Esophagus muscularis mucosa (tissue), 4 donors: ENCODE results near the gene DNAH2. TPM values are rescaled to one million over a fixed set of nuclear protein-coding genes. Genes with fewer than 3 reads are reported as not detected.

Experiments
- DNase-seq: peaks from one replicate; pipeline ENCODE4 v3.0.0-alpha.2; 2017; ENCODE audit errors: extremely low spot score
- H3K27ac ChIP-seq, 4 donors: fragments of 200-600 bp; sonication (generic); replicated peaks in 1 of 4; 1 replicate in 3 of 4; 2 replicates in 1 of 4; pipeline ENCODE4 v1.5.1; 2016 to 2019; ENCODE audit warnings: mild to moderate bottlenecking in 1 of 4
- H3K27me3 ChIP-seq, 4 donors: fragments of 200-600 bp; sonication (generic); one replicate each; pipeline versions ENCODE4 v1.5.1 to v1.6.0; 2016 to 2019
- H3K36me3 ChIP-seq, 4 donors: fragments of 200-600 bp; sonication (generic); one replicate each; pipeline ENCODE4 v1.5.1; 2016 to 2019
- H3K4me1 ChIP-seq, 4 donors: fragments of 200-600 bp; sonication (generic); one replicate each; pipeline ENCODE4 v1.5.1; 2016 to 2019
- H3K4me3 ChIP-seq, 4 donors: fragments of 200-600 bp; sonication (generic); 1 replicate in 2 of 4; 2 replicates in 2 of 4; pipeline ENCODE4 v1.5.1; 2016 to 2019; ENCODE audit warnings: mild to moderate bottlenecking in 4 of 4, moderate library complexity in 1 of 4
- H3K9me3 ChIP-seq, 4 donors: fragments of 200-600 bp; sonication (generic); 1 replicate in 3 of 4; 2 replicates in 1 of 4; pipeline ENCODE4 v1.5.1; 2016 to 2019
- CTCF ChIP-seq, 3 experiments: fragments of 200-600 bp in 2 of 3; fragments of 450-650 bp in 1 of 3; sonication (generic) in 2 of 3; IDR thresholded peaks; one replicate each; pipeline ENCODE4 v1.5.1; 2017 to 2019; ENCODE audit warnings: antibody characterized with exemption in 3 of 3, mild to moderate bottlenecking in 2 of 3, moderate library complexity in 1 of 3
- EP300 ChIP-seq: sonication (generic); formaldehyde crosslinking; IDR thresholded peaks from one replicate; pipeline ENCODE4 v1.6.1; 2017; ENCODE audit warnings: antibody characterized with exemption
- POLR2A ChIP-seq: fragments of 450-650 bp; IDR thresholded peaks from one replicate; pipeline ENCODE4 v1.6.1; 2017; ENCODE audit warnings: antibody characterized with exemption, moderate library complexity, mild to moderate bottlenecking, low read depth
- POLR2AphosphoS5 ChIP-seq, 2 donors: sonication (generic); formaldehyde crosslinking; IDR thresholded peaks; one replicate each; pipeline ENCODE4 v1.6.1; 2017; ENCODE audit warnings: antibody characterized with exemption in 2 of 2
- WGBS: methylation state at CpG from one replicate; pipeline ENCODE4 v1.1.5; 2018; 5-methylcytosine and 5-hydroxymethylcytosine counted together
- intact Hi-C: fragments of 100-400 bp; cut with DNase I; formaldehyde crosslinking; loops from one replicate; pipeline ENCODE4 v1.15.1; 2023
- total RNA-seq, 4 donors: library from RNA; depleted of rRNA; stranded (reverse); fragments of >200 nt; gene quantifications; one replicate each; pipeline versions ENCODE4 v1.1.0 to v1.2.1, GENCODE V29; 2016

Gene DNAH2
- total RNA-seq, 4 donors from 2014 or later = under 0.01 to 0.17 (median 0.06) TPM

- WGBS = 55% methylated on average over 4 of the region's 4 CpGs
- intact Hi-C loops = no loop called here
- H3K27ac ChIP-seq = no peak overlapping the region
- H3K9me3 ChIP-seq = no peaks in the 10 kb centered on the region
- H3K4me1 ChIP-seq = no peaks in the 10 kb centered on the region
- peaks cover 0 to 5% (median 0%) of the 10 kb centered on the region in 4 donors for H3K27me3 ChIP-seq
- no peak overlapping the region for H3K4me3 ChIP-seq
- no peaks in the 10 kb centered on the region for H3K36me3 ChIP-seq
- TF ChIP-seq EP300 (no peak), CTCF (IDR thresholded peaks at IDR 0.05) (no peak), POLR2A (no peak), POLR2AphosphoS5 (IDR thresholded peaks at IDR 0.05) (no peak)
- DNase-seq = no peak
Measured at GRCh38 chr17:7750321-7750821, 32.8 kb downstream of the DNAH2 start.

- no peak for DNase-seq
- TF ChIP-seq POLR2AphosphoS5 (IDR thresholded peaks at IDR 0.05) (no peak), CTCF (IDR thresholded peaks at IDR 0.05) (no peak), POLR2A (no peak), EP300 (no peak)
- Histone ChIP-seq H3K27me3 (no peaks in the 10 kb centered on the region), H3K4me3 (no peak overlapping the region), H3K4me1 (no peaks in the 10 kb centered on the region), H3K9me3 (no peaks in the 10 kb centered on the region), H3K27ac (no peak overlapping the region), H3K36me3 (no peaks in the 10 kb centered on the region)
- intact Hi-C loops = no loop called here
- 91% methylated on average over 5 of the region's 8 CpGs for WGBS
Measured at GRCh38 chr17:7754656-7755055, 37.1 kb downstream of the DNAH2 start.

GRCh38 chr17:7755095-7755890, 37.7 kb downstream of the DNAH2 start:
- 59% methylated on average over 9 of the region's 9 CpGs for WGBS
- Histone ChIP-seq H3K4me3 (no peak overlapping the region), H3K27ac (no peak overlapping the region), H3K9me3 (no peaks in the 10 kb centered on the region), H3K4me1 (no peaks in the 10 kb centered on the region), H3K27me3 (no peaks in the 10 kb centered on the region), H3K36me3 (no peaks in the 10 kb centered on the region)
- intact Hi-C loops = no loop called here
- TF ChIP-seq POLR2A (no peak), POLR2AphosphoS5 (IDR thresholded peaks at IDR 0.05) (no peak), EP300 (no peak), CTCF (IDR thresholded peaks at IDR 0.05) (no peak)
- DNase-seq = no peak

- no peak overlapping the region for H3K4me3 ChIP-seq
- H3K36me3 ChIP-seq = no peaks in the 10 kb centered on the region
- H3K27me3 ChIP-seq = no peaks in the 10 kb centered on the region
- no peak for TF ChIP-seq CTCF (IDR thresholded peaks at IDR 0.05)
- TF ChIP-seq EP300 = no peak
- no peak for DNase-seq
- WGBS = 89% methylated on average over 14 of the region's 14 CpGs
- intact Hi-C loops = no loop called here
- no peak overlapping the region for H3K27ac ChIP-seq
- no peaks in the 10 kb centered on the region for H3K9me3 ChIP-seq
- no peaks in the 10 kb centered on the region for H3K4me1 ChIP-seq
Measured at GRCh38 chr17:7756968-7757367, 39.4 kb downstream of the DNAH2 start.
